ENCODE results near the gene PPP6R2. TPM values are rescaled to one million over a fixed set of nuclear protein-coding genes. Genes with fewer than 3 reads are reported as not detected.
"Not testable (repeated sequence)": the region's sequence is repeated elsewhere in the genome, so short reads cannot be mapped to it uniquely, and the experiment has no call there.

Gene PPP6R2
- polyA plus RNA-seq, 1 donor from 2014 or later = 85.4 TPM

GRCh38 chr22:50329236-50329635, 13.9 kb upstream of the PPP6R2 start:
- Histone ChIP-seq H3K36me3 (ENCODE audit: insufficient read depth, low read length) (no peaks in the 10 kb centered on the region), H3K4me2 (ENCODE audit: low read length) (no peak overlapping the region), H3K27ac (ENCODE audit: low read length) (no peak overlapping the region), H2AFZ (ENCODE audit: low read depth, low read length) (no peak overlapping the region), H3F3A (ENCODE audit: insufficient read depth, low read length, poor library complexity, severe bottlenecking) (no peaks in the 10 kb centered on the region), H3K79me2 (replicated peaks; ENCODE audit: insufficient read depth, low read length) (peaks cover 17% of the 10 kb centered on the region), H3K4me3 (ENCODE audit: low read length) (no peak overlapping the region), H3K27me3 (ENCODE audit: insufficient read depth, low read depth, low read length) (no peaks in the 10 kb centered on the region), H4K20me1 (ENCODE audit: insufficient read depth) (no peaks in the 10 kb centered on the region), H3K9me2 (ENCODE audit: insufficient read depth, low read length) (no peaks in the 10 kb centered on the region), H3K9ac (ENCODE audit: low read length) (no peak overlapping the region), H3K9me3 (ENCODE audit: low read length) (no peaks in the 10 kb centered on the region)
- TF ChIP-seq MXI1 (conservative IDR thresholded peaks at IDR 0.05; ENCODE audit: poor library complexity, severe bottlenecking) (no peak), EP300 (conservative IDR thresholded peaks at IDR 0.05; ENCODE audit: poor library complexity, severe bottlenecking) (no peak), POLR2AphosphoS5 (IDR thresholded peaks at IDR 0.05) (no peak), SMC3 (conservative IDR thresholded peaks at IDR 0.05; ENCODE audit: poor library complexity) (no peak), REST (IDR thresholded peaks at IDR 0.05; ENCODE audit: borderline replicate concordance) (no peak), TAF1 (IDR thresholded peaks at IDR 0.05; ENCODE audit: low read depth) (no peak), RAD21 (conservative IDR thresholded peaks at IDR 0.05) (no peak), CTCF (IDR thresholded peaks at IDR 0.05; ENCODE audit: poor library complexity, severe bottlenecking) (no peak), EZH2 (IDR thresholded peaks at IDR 0.05; ENCODE audit: borderline replicate concordance, insufficient read depth, low read length, poor library complexity, severe bottlenecking) (no peak)

DNA sequence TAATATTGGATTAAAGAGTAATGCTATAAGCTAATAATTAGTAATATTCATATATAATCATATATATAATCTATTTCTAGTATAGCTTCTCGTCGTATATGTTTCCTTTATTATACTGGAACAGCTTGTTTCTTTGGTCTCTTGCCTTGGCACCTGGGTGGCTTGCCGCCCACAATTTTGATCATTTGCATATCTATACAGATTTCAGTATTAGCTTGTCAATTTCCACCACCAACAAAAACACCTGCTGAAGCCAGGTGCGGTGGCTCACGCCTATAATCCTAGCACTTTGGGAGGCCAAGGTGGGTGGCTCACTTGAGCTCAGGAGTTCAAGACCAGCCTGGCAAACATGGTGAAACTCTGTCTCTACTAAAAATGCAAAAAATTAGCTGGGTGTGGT, 8.7 kb upstream of the PPP6R2 start:
- H3K4me3 ChIP-seq (ENCODE audit: low read length); H3K9me2 ChIP-seq (ENCODE audit: insufficient read depth, low read length); H3K36me3 ChIP-seq (ENCODE audit: insufficient read depth, low read length); H3K79me2 ChIP-seq (replicated peaks; ENCODE audit: insufficient read depth, low read length); H3K27me3 ChIP-seq (ENCODE audit: insufficient read depth, low read depth, low read length); H3K9me3 ChIP-seq (ENCODE audit: low read length); H3K9ac ChIP-seq (ENCODE audit: low read length); H4K20me1 ChIP-seq (ENCODE audit: insufficient read depth); H3K27ac ChIP-seq (ENCODE audit: low read length); H2AFZ ChIP-seq (ENCODE audit: low read depth, low read length); H3F3A ChIP-seq (ENCODE audit: insufficient read depth, low read length, poor library complexity, severe bottlenecking); H3K4me2 ChIP-seq (ENCODE audit: low read length): not testable (repeated sequence)

Measured in neural cell (in vitro differentiated cells).